WTC11 (cell line): Measurements from ENCODE around the gene ZBTB7C. TPM values are rescaled to one million over a fixed set of nuclear protein-coding genes. Genes with fewer than 3 reads are reported as not detected.
A peak's percentile ranks its signal among the peaks of the same experiment; 100 is the strongest.

Source experiments
- ATAC-seq: fragments of 200-7000 bp; cut with Tn5 transposase; 2 replicates; pipeline ENCODE4 v1.10.0; 2021; ENCODE audit warnings: mild to moderate bottlenecking, moderate library complexity
- CTCF ChIA-PET: fragments of 300-600 bp; sonication (Branson Sonifier 250); formaldehyde crosslinking; loops from one replicate; lab custom pipeline; 2021; ENCODE audit warnings: antibody characterized with exemption; lab: Charles Lee
- POLR2A ChIA-PET: fragments of 350-600 bp; sonication (Branson Sonifier 250); formaldehyde crosslinking; loops from one replicate; lab custom pipeline; 2021; ENCODE audit warnings: antibody characterized with exemption; lab: Charles Lee
- DNase-seq: peaks from one replicate; pipeline ENCODE4 v3.0.0; 2021; ENCODE audit warnings: low spot score
- H3K27ac Mint-ChIP-seq: 2 replicates; pipeline ENCODE4 v1.8.0; 2021; ENCODE audit warnings: mixed read lengths
- H3K27me3 Mint-ChIP-seq: 2 replicates; pipeline ENCODE4 v1.8.0; 2021; ENCODE audit warnings: low read depth, mild to moderate bottlenecking, moderate library complexity, mixed read lengths
- H3K36me3 Mint-ChIP-seq: 2 replicates; pipeline ENCODE4 v1.8.0; 2021; ENCODE audit warnings: mixed read lengths
- H3K4me1 Mint-ChIP-seq: 2 replicates; pipeline ENCODE4 v1.8.0; 2022; ENCODE audit warnings: mixed read lengths
- H3K4me3 Mint-ChIP-seq: 2 replicates; pipeline ENCODE4 v1.8.0; 2021; ENCODE audit warnings: mild to moderate bottlenecking, moderate library complexity, mixed read lengths
- H3K9me3 Mint-ChIP-seq: 2 replicates; pipeline ENCODE4 v1.8.0; 2021; ENCODE audit warnings: mixed read lengths
- CREB1 ChIP-seq: sonication (generic); formaldehyde crosslinking; IDR thresholded peaks from 2 replicates; pipeline ENCODE4 v1.8.0; 2023; ENCODE audit warnings: mild to moderate bottlenecking, missing genetic modification reagents
- CREM ChIP-seq: sonication (generic); formaldehyde crosslinking; IDR thresholded peaks from 2 replicates; pipeline ENCODE4 v1.8.1; 2022; ENCODE audit warnings: mild to moderate bottlenecking, missing genetic modification reagents, moderate library complexity
- FOXP1 ChIP-seq: sonication (generic); formaldehyde crosslinking; IDR thresholded peaks from 2 replicates; pipeline ENCODE4 v1.8.0; 2022; ENCODE audit warnings: missing genetic modification reagents, mild to moderate bottlenecking, moderate library complexity, borderline replicate concordance
- JUN ChIP-seq: sonication (generic); formaldehyde crosslinking; IDR thresholded peaks from 2 replicates; pipeline ENCODE4 v1.8.0; 2023; ENCODE audit warnings: mild to moderate bottlenecking, missing genetic modification reagents
- NR3C1 ChIP-seq: sonication (generic); formaldehyde crosslinking; conservative IDR thresholded peaks from 2 replicates; pipeline ENCODE4 v1.8.1; 2023; ENCODE audit warnings: low read depth, mild to moderate bottlenecking, missing genetic modification reagents
- RELA ChIP-seq: sonication (generic); formaldehyde crosslinking; IDR thresholded peaks from 2 replicates; pipeline ENCODE4 v1.8.1; 2022; ENCODE audit warnings: missing genetic modification reagents, mild to moderate bottlenecking, borderline replicate concordance
- SP1 ChIP-seq: sonication (generic); formaldehyde crosslinking; conservative IDR thresholded peaks from 2 replicates; pipeline ENCODE4 v1.8.1; 2022; ENCODE audit warnings: missing genetic modification reagents
- TCF7 ChIP-seq: sonication (generic); formaldehyde crosslinking; IDR thresholded peaks from 2 replicates; pipeline ENCODE4 v1.8.0; 2022; ENCODE audit warnings: mild to moderate bottlenecking, low read depth, missing genetic modification reagents, moderate library complexity
- ZBTB21 ChIP-seq: sonication (generic); formaldehyde crosslinking; IDR thresholded peaks from 2 replicates; pipeline ENCODE4 v1.8.1; 2023; ENCODE audit warnings: mild to moderate bottlenecking, missing genetic modification reagents, borderline replicate concordance
- ZNF138 ChIP-seq: sonication (generic); formaldehyde crosslinking; conservative IDR thresholded peaks from 2 replicates; pipeline ENCODE4 v1.8.1; 2022; ENCODE audit warnings: mild to moderate bottlenecking, moderate library complexity, missing genetic modification reagents
- ZNF263 ChIP-seq: sonication (generic); formaldehyde crosslinking; IDR thresholded peaks from 2 replicates; pipeline ENCODE4 v1.8.1; 2022; ENCODE audit warnings: low read depth, mild to moderate bottlenecking, moderate library complexity, missing genetic modification reagents
- ZNF416 ChIP-seq: fragments of 250-450 bp; sonication (Bioruptor Pico); IDR thresholded peaks from 2 replicates; pipeline ENCODE4 v1.9.0; 2021; ENCODE audit warnings: mild to moderate bottlenecking, inconsistent platforms
- ZNF423 ChIP-seq: fragments of 250-450 bp; sonication (Bioruptor Pico); IDR thresholded peaks from 2 replicates; pipeline ENCODE4 v2.1.2; 2022; ENCODE audit warnings: mild to moderate bottlenecking, moderate library complexity
- total RNA-seq: library from RNA; stranded (reverse); gene quantifications from 3 replicates; pipeline ENCODE4 v1.2.3, GENCODE V29; 2021
- TF ChIP-seq, protein P1 (sequence below): fragments of 200-600 bp; IDR thresholded peaks from 2 replicates; pipeline ENCODE4 v1.8.0; 2022; ENCODE audit warnings: antibody characterized with exemption
- TF ChIP-seq, protein P2 (sequence below): sonication (generic); formaldehyde crosslinking; IDR thresholded peaks from 2 replicates; pipeline ENCODE4 v1.8.0; 2022; ENCODE audit warnings: mild to moderate bottlenecking, missing genetic modification reagents
- TF ChIP-seq, protein P3 (sequence below): sonication (generic); formaldehyde crosslinking; IDR thresholded peaks from 2 replicates; pipeline ENCODE4 v1.8.0; 2022; ENCODE audit warnings: mild to moderate bottlenecking, missing genetic modification reagents
- TF ChIP-seq, protein P4 (sequence below): sonication (generic); formaldehyde crosslinking; IDR thresholded peaks from 2 replicates; pipeline ENCODE4 v1.8.0; 2023; ENCODE audit warnings: missing genetic modification reagents, mild to moderate bottlenecking, borderline replicate concordance

ZBTB7C gene
- total RNA-seq, 1 experiment from 2014 or later = 0.48 TPM

DNA sequence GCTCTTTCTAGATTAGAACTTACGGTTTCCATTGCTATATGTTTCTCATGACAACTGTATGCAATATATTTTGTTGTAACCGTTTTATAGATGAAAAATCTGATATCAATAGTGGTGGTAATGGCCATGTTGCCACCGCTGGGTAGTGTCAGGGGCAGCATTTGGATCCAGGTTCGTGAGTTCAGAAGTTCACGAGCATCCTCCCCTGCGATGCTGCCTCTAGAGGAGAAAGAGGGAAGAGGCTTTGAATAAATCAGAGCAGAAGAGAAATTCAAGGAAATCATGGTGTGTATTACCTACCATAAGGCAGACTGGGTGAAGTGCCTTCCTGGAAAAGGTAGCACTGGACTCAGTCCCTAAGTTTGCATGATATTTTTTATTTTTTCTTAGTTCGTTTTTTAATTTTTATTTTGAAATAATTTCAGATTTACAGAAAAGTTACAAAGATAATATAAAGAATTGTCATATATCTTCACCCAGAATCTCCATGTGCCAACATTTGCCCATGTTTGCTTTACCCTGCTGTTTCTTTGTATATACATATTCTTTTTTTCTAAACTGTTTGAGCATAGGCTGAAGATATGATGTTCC is 3.3 kb upstream of the ZBTB7C start:
- Mint-ChIP-seq H3K9me3 (no peaks in the 10 kb centered on the region), H3K4me3 (no peak overlapping the region), H3K27me3 (peaks cover 73% of the 10 kb centered on the region), H3K4me1 (peaks cover 15% of the 10 kb centered on the region), H3K27ac (no peak overlapping the region), H3K36me3 (no peaks in the 10 kb centered on the region)
- POLR2A ChIA-PET = no interaction called here
- DNase-seq (peak; percentile 54), ATAC-seq (peak; percentile 10)
- TF ChIP-seq, protein P1, sequence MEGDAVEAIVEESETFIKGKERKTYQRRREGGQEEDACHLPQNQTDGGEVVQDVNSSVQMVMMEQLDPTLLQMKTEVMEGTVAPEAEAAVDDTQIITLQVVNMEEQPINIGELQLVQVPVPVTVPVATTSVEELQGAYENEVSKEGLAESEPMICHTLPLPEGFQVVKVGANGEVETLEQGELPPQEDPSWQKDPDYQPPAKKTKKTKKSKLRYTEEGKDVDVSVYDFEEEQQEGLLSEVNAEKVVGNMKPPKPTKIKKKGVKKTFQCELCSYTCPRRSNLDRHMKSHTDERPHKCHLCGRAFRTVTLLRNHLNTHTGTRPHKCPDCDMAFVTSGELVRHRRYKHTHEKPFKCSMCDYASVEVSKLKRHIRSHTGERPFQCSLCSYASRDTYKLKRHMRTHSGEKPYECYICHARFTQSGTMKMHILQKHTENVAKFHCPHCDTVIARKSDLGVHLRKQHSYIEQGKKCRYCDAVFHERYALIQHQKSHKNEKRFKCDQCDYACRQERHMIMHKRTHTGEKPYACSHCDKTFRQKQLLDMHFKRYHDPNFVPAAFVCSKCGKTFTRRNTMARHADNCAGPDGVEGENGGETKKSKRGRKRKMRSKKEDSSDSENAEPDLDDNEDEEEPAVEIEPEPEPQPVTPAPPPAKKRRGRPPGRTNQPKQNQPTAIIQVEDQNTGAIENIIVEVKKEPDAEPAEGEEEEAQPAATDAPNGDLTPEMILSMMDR = peak; percentile 57
- TF ChIP-seq JUN (CRISPR knock-in tag) = no peak
- CTCF ChIA-PET = interaction anchor here (1.1 kb wide), 1 partner anchor 338 kb away, joined by 3 read pairs; no protein-coding TSS in a partner anchor

DNA sequence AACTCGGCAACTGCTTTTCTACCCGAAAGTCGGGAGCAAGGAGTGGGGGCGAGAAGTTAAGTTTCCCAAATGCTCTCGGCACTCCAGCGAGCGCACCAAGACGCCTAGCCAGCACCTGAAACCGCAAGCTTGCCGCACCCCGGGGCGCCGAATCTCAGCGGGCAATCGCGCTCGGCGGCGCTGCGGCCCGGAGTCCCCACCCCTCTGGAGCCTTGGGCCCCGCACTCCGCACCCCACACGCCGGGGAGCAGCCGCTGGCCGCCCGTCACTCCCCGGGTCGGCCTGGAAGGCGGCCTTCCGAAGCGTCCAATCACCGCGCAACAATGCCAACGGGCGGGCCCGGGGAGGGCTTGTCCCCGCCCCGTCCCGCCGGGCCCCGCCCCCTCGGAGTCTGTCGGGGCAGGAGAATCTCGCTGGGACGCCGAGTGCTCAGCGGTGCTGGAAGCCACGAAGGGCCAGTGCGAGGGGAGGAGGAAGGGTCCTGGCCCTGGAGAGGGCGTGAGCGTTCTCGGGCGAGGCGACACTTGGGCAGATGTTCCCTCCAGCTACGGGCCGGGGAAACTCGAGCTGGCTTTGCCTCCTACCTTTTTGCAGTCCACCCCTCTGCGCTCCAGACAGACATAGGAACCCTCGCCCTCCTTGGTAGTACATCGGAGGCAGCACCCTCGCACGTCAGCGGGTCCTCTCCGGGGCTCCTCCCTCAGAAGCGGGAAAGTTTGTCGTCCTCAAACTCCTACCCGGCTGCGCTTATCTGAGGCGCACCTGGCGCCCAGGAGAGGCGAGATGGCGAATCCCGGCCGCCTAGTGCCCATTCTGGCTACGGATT is 1.1 kb upstream of the ZBTB7C start:
- no peak; the same call in 1 of the 2 replicates for TF ChIP-seq RELA (CRISPR knock-in tag)
- TF ChIP-seq ZNF138 (CRISPR knock-in tag) = no peak
- peak; percentile 59 for TF ChIP-seq SP1
- TF ChIP-seq, protein P2, sequence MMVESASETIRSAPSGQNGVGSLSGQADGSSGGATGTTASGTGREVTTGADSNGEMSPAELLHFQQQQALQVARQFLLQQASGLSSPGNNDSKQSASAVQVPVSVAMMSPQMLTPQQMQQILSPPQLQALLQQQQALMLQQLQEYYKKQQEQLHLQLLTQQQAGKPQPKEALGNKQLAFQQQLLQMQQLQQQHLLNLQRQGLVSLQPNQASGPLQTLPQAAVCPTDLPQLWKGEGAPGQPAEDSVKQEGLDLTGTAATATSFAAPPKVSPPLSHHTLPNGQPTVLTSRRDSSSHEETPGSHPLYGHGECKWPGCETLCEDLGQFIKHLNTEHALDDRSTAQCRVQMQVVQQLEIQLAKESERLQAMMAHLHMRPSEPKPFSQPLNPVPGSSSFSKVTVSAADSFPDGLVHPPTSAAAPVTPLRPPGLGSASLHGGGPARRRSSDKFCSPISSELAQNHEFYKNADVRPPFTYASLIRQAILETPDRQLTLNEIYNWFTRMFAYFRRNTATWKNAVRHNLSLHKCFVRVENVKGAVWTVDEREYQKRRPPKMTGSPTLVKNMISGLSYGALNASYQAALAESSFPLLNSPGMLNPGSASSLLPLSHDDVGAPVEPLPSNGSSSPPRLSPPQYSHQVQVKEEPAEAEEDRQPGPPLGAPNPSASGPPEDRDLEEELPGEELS (CRISPR knock-in tag) = 0 out of 2 replicates have a peak, but pooled peaks have one; percentile 43
- TF ChIP-seq ZNF423 (CRISPR knock-in tag) = peak; percentile 88
- TF ChIP-seq ZBTB21 (CRISPR knock-in tag) = 0 out of 2 replicates have a peak, but pooled peaks have one; percentile 13
- ChIA-PET CTCF (interaction anchor here (0.5 to 2.2 kb wide), 6 partner anchors 9 to 114 kb away, joined by 3 to 8 read pairs (median 3); no protein-coding TSS in a partner anchor), POLR2A (no interaction called here)
- no peaks in the 10 kb centered on the region for H3K9me3 Mint-ChIP-seq
- peak; percentile 93 for DNase-seq
- peaks cover 22% of the 10 kb centered on the region for H3K4me1 Mint-ChIP-seq
- H3K4me3 Mint-ChIP-seq = peak overlapping the region; percentile 69
- H3K27ac Mint-ChIP-seq = no peak overlapping the region
- no peaks in the 10 kb centered on the region for H3K36me3 Mint-ChIP-seq
- H3K27me3 Mint-ChIP-seq = peaks cover 80% of the 10 kb centered on the region
- peak; percentile 89 for ATAC-seq

DNA sequence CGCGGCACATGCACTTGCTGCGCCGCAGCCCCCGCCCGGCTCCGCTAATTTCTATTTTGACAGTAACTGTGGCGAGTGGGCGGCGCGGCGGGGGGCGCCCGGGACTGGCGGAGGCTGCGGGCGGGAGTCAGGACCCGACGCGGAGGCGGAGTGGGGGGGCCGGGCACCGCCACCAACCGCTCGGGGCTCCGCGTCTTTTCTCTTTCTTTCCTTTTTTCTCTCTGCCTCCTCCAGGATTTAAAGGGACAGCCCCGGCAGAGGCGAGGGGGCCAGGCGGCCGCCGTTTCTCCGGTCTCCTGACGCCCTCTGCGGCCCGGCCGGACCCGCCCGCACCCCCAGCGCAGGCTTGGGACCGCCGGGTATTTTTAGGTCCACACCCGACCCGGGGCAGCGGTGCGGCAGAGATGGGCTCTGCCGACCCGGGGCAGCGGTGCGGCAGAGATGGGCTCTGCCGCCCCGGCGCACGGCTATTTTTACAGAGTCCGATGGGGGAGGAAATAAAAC is 460 bp upstream of the ZBTB7C start:
- H3K27me3 Mint-ChIP-seq = peaks cover 79% of the 10 kb centered on the region
- ATAC-seq (peak; percentile 3), DNase-seq (peak; percentile 53)
- peaks cover 26% of the 10 kb centered on the region for H3K4me1 Mint-ChIP-seq
- no peaks in the 10 kb centered on the region for H3K36me3 Mint-ChIP-seq
- ChIA-PET CTCF (interaction anchor here (1.0 to 2.6 kb wide), 6 partner anchors 10 to 179 kb away, joined by 3 to 9 read pairs (median 4); no protein-coding TSS in a partner anchor), POLR2A (no interaction called here)
- TF ChIP-seq CREM (CRISPR knock-in tag) = 0 out of 2 replicates have a peak, but pooled peaks have one; percentile 32
- TF ChIP-seq NR3C1 (CRISPR knock-in tag) = no peak
- TF ChIP-seq ZNF263 (CRISPR knock-in tag) = no peak
- no peaks in the 10 kb centered on the region for H3K9me3 Mint-ChIP-seq
- H3K27ac Mint-ChIP-seq = no peak overlapping the region
- H3K4me3 Mint-ChIP-seq = peak overlapping the region; percentile 69

DNA sequence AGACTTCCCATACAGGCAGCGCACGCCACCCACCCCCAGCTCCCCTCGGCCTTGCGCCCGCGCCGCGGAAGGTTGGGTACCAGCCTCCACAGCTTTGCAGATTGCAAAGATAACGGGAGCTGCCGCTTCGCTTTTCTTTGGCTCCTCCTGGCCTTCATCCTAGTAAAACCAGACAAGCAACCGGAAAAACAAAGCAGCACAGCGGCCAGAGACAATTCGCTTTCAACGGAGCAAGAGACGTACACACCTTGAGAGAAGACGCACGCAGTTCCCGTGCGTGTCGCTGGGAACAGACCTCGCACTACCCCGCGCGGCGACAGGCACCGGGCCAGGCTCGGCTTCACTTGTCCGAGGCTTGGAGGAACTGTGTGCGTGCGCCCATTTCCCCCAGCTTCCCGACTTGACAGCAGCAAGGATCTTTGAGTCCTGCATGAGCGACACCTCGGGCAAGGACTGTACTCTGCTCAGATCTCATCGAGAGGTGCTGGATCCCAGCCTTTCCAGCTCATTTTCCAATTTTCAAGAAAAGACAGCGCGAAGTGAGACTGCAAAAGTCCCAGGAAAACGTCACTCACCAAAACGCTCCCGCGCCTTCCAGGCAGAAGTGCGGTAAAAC is 964 bp downstream of the ZBTB7C start:
- DNase-seq = peak; percentile 28
- H3K4me3 Mint-ChIP-seq = peak overlapping the region; percentile 84
- no peaks in the 10 kb centered on the region for H3K36me3 Mint-ChIP-seq
- H3K27ac Mint-ChIP-seq = no peak overlapping the region
- no peaks in the 10 kb centered on the region for H3K9me3 Mint-ChIP-seq
- CTCF ChIA-PET = interaction anchor here (1.0 to 2.6 kb wide), 2 partner anchors 37 to 178 kb away, joined by 7 to 9 read pairs; no protein-coding TSS in a partner anchor
- POLR2A ChIA-PET = interaction anchor here (0.6 kb wide), 1 partner anchor 11 kb away, joined by 3 read pairs; no protein-coding TSS in a partner anchor
- ATAC-seq = no peak
- H3K27me3 Mint-ChIP-seq = peaks cover 78% of the 10 kb centered on the region
- peaks cover 28% of the 10 kb centered on the region for H3K4me1 Mint-ChIP-seq
- TF ChIP-seq TCF7 (no peak), ZNF416 (CRISPR knock-in tag) (no peak), CREB1 (CRISPR knock-in tag) (no peak), FOXP1 (CRISPR knock-in tag) (0 out of 2 replicates have a peak, but pooled peaks have one; percentile 27)
- TF ChIP-seq, protein P3, sequence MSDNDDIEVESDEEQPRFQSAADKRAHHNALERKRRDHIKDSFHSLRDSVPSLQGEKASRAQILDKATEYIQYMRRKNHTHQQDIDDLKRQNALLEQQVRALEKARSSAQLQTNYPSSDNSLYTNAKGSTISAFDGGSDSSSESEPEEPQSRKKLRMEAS (CRISPR knock-in tag) = no peak
- TF ChIP-seq, protein P4, sequence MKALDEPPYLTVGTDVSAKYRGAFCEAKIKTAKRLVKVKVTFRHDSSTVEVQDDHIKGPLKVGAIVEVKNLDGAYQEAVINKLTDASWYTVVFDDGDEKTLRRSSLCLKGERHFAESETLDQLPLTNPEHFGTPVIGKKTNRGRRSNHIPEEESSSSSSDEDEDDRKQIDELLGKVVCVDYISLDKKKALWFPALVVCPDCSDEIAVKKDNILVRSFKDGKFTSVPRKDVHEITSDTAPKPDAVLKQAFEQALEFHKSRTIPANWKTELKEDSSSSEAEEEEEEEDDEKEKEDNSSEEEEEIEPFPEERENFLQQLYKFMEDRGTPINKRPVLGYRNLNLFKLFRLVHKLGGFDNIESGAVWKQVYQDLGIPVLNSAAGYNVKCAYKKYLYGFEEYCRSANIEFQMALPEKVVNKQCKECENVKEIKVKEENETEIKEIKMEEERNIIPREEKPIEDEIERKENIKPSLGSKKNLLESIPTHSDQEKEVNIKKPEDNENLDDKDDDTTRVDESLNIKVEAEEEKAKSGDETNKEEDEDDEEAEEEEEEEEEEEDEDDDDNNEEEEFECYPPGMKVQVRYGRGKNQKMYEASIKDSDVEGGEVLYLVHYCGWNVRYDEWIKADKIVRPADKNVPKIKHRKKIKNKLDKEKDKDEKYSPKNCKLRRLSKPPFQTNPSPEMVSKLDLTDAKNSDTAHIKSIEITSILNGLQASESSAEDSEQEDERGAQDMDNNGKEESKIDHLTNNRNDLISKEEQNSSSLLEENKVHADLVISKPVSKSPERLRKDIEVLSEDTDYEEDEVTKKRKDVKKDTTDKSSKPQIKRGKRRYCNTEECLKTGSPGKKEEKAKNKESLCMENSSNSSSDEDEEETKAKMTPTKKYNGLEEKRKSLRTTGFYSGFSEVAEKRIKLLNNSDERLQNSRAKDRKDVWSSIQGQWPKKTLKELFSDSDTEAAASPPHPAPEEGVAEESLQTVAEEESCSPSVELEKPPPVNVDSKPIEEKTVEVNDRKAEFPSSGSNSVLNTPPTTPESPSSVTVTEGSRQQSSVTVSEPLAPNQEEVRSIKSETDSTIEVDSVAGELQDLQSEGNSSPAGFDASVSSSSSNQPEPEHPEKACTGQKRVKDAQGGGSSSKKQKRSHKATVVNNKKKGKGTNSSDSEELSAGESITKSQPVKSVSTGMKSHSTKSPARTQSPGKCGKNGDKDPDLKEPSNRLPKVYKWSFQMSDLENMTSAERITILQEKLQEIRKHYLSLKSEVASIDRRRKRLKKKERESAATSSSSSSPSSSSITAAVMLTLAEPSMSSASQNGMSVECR (CRISPR knock-in tag) = no peak
